A673 (cell line): Measurements from ENCODE around the gene APOA4.

Source experiments
- EZH2 ChIP-seq: fragments of 200-600 bp; sonication (generic); IDR thresholded peaks from 2 replicates; pipeline ENCODE4 v1.6.1; 2017; ENCODE audit warnings: borderline replicate concordance, low read depth, mild to moderate bottlenecking, mixed read lengths, antibody characterized with exemption, low read length; ENCODE audit not compliant: poor library complexity, severe bottlenecking
- TF ChIP-seq, protein P1 (sequence below): fragments of 300-800, 200-600 bp; sonication (generic); conservative IDR thresholded peaks from 2 replicates; pipeline ENCODE4 v1.5.1; 2017; ENCODE audit warnings: low read depth, mild to moderate bottlenecking, antibody characterized with exemption, low read length, moderate library complexity, mixed read lengths

DNA sequence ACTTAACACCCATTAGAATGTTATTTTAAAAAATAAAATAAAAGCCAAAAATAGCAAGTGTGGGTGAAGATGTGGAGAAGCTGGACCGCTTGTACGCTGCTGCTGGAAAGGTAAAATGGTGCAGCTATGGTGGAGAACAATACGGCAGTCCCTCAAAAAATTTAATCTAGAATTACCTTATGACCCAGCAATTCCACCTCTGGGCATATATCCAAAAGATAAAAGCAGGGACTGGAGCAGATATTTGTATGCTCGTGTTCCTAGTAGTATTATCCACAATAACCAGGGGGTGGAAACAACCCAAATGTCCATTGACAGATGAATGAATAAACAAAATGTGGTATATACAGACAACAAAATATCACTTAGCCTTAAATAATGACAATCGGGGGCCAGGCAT lies 25.3 kb downstream of the APOA4 start:
- TF ChIP-seq, protein P1, sequence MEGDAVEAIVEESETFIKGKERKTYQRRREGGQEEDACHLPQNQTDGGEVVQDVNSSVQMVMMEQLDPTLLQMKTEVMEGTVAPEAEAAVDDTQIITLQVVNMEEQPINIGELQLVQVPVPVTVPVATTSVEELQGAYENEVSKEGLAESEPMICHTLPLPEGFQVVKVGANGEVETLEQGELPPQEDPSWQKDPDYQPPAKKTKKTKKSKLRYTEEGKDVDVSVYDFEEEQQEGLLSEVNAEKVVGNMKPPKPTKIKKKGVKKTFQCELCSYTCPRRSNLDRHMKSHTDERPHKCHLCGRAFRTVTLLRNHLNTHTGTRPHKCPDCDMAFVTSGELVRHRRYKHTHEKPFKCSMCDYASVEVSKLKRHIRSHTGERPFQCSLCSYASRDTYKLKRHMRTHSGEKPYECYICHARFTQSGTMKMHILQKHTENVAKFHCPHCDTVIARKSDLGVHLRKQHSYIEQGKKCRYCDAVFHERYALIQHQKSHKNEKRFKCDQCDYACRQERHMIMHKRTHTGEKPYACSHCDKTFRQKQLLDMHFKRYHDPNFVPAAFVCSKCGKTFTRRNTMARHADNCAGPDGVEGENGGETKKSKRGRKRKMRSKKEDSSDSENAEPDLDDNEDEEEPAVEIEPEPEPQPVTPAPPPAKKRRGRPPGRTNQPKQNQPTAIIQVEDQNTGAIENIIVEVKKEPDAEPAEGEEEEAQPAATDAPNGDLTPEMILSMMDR: no peak
- TF ChIP-seq EZH2: no peak
